Endodermal cell (in vitro differentiated cells): ENCODE results near the gene AP4B1. TPM values are rescaled to one million over a fixed set of nuclear protein-coding genes. Genes with fewer than 3 reads are reported as not detected.

Experiments
- DNase-seq: peaks from one replicate; pipeline ENCODE4 v3.0.0-alpha.2; 2017
- H3K27ac ChIP-seq: 2 replicates; pipeline ENCODE4 v1.5.1; 2013; ENCODE audit warnings: mild to moderate bottlenecking, low read depth, low read length, moderate library complexity
- H3K27me3 ChIP-seq: 2 replicates; pipeline ENCODE4 v1.6.1; 2013; ENCODE audit warnings: mild to moderate bottlenecking, low read length, moderate library complexity; ENCODE audit not compliant: insufficient read depth, control insufficient read depth, poor library complexity, severe bottlenecking
- H3K36me3 ChIP-seq: 2 replicates; pipeline ENCODE4 v1.7.0; 2013; ENCODE audit warnings: mild to moderate bottlenecking, low read length, moderate library complexity; ENCODE audit not compliant: control insufficient read depth, insufficient read depth
- H3K4me1 ChIP-seq: one replicate; pipeline ENCODE4 v1.7.0; 2013; ENCODE audit warnings: low read length; ENCODE audit not compliant: control insufficient read depth, insufficient read depth
- H3K4me3 ChIP-seq: 2 replicates; pipeline ENCODE4 v1.5.1; 2013; ENCODE audit warnings: mild to moderate bottlenecking, low read length, moderate library complexity
- H3K9ac ChIP-seq: 2 replicates; pipeline ENCODE4 v1.6.1; 2013; ENCODE audit warnings: mild to moderate bottlenecking, low read length, moderate library complexity; ENCODE audit not compliant: poor library complexity, severe bottlenecking; ENCODE audit errors: extremely low read depth
- H3K9me3 ChIP-seq: 2 replicates; pipeline ENCODE4 v1.6.1; 2013; ENCODE audit warnings: mild to moderate bottlenecking, low read length, moderate library complexity; ENCODE audit not compliant: control insufficient read depth
- H3K27ac Mint-ChIP-seq: 2 replicates; pipeline ENCODE4 v1.8.0; 2020; ENCODE audit warnings: mixed read lengths
- H3K27me3 Mint-ChIP-seq: 2 replicates; pipeline ENCODE4 v1.8.0; 2021; ENCODE audit warnings: mild to moderate bottlenecking, mixed read lengths; ENCODE audit not compliant: insufficient read depth
- H3K36me3 Mint-ChIP-seq: 2 replicates; pipeline ENCODE4 v1.8.0; 2020; ENCODE audit warnings: low read depth, mixed read lengths
- H3K4me1 Mint-ChIP-seq: 2 replicates; pipeline ENCODE4 v1.8.0; 2020; ENCODE audit warnings: mixed read lengths
- H3K4me3 Mint-ChIP-seq: 2 replicates; pipeline ENCODE4 v1.8.0; 2020; ENCODE audit warnings: mild to moderate bottlenecking, moderate library complexity, mixed read lengths
- H3K9me3 Mint-ChIP-seq: 2 replicates; pipeline ENCODE4 v1.8.0; 2020; ENCODE audit warnings: mild to moderate bottlenecking, mixed read lengths
- CTCF ChIP-seq: fragments of 200-600 bp; sonication (generic); conservative IDR thresholded peaks from 2 replicates; pipeline ENCODE4 v1.5.0; 2021; ENCODE audit warnings: antibody characterized with exemption, mild to moderate bottlenecking
- WGBS, 2 experiments: methylation state at CpG; one replicate each; pipeline versions ENCODE4 v1.1.5 to v1.1.7; 2013; ENCODE audit warnings: missing lambda C conversion rate in 2 of 2, mixed read lengths in 1 of 2; ENCODE audit not compliant: insufficient coverage in 1 of 2, insufficient read length in 1 of 2; 5-methylcytosine and 5-hydroxymethylcytosine counted together
- total RNA-seq, 2 donors: library from RNA; stranded (reverse); fragmentation: NEBNext Ultra II Directional in 1 of 2; extraction: Animal tissue kit (Norgen Biotek cat#: 25700) in 1 of 2; gene quantifications; 2 replicates in 1 of 2; 3 replicates in 1 of 2; pipeline ENCODE4 v1.2.1, GENCODE V29; 2021

Gene AP4B1
- total RNA-seq, 2 donors from 2014 or later: 9.6 to 14.7 TPM

GRCh38 chr1:113891631-113892220 lies 12.9 kb downstream of the AP4B1 start:
- no peak overlapping the region for H3K27ac Mint-ChIP-seq
- Histone ChIP-seq H3K4me1 (no peaks in the 10 kb centered on the region), H3K9me3 (no peaks in the 10 kb centered on the region), H3K27ac (no peak overlapping the region), H3K4me3 (no peak overlapping the region), H3K27me3 (no peaks in the 10 kb centered on the region), H3K9ac (no peak overlapping the region), H3K36me3 (no peaks in the 10 kb centered on the region)
- no peak for DNase-seq
- 86 to 88% methylated on average over 7 to 11 of the region's 11 CpGs for WGBS, 2 experiments
- peaks cover 4% of the 10 kb centered on the region for H3K4me1 Mint-ChIP-seq
- H3K27me3 Mint-ChIP-seq: no peaks in the 10 kb centered on the region
- TF ChIP-seq CTCF: no peak
- no peak overlapping the region for H3K4me3 Mint-ChIP-seq
- H3K36me3 Mint-ChIP-seq: peaks cover 7% of the 10 kb centered on the region
- H3K9me3 Mint-ChIP-seq: no peaks in the 10 kb centered on the region

GRCh38 chr1:113890816-113891215 lies 13.8 kb downstream of the AP4B1 start:
- Histone ChIP-seq H3K27me3 (no peaks in the 10 kb centered on the region), H3K9me3 (no peaks in the 10 kb centered on the region), H3K4me3 (no peak overlapping the region), H3K4me1 (no peaks in the 10 kb centered on the region), H3K36me3 (no peaks in the 10 kb centered on the region), H3K27ac (no peak overlapping the region), H3K9ac (no peak overlapping the region)
- Mint-ChIP-seq H3K27ac (no peak overlapping the region), H3K27me3 (no peaks in the 10 kb centered on the region), H3K4me1 (peaks cover 4% of the 10 kb centered on the region), H3K9me3 (no peaks in the 10 kb centered on the region), H3K36me3 (peaks cover 2% of the 10 kb centered on the region), H3K4me3 (no peak overlapping the region)
- TF ChIP-seq CTCF: no peak
- no peak for DNase-seq
- WGBS, 2 experiments: 56% methylated on average over 1 of the region's 2 CpGs; no CpG with 5 or more reads in 1 of the 2 experiments

GRCh38 chr1:113887402-113888175 lies 17.0 kb downstream of the AP4B1 start, which contains the start of gene BCL2L15:
BCL2L15 (minus strand) TSS chr1:113887581; CDS start chr1:113887375, 206 bp downstream.
- no peak within 1 kb of the TSS for H3K4me3 ChIP-seq
- DNase-seq: no peak
- WGBS, 2 experiments: 87 to 92% methylated on average over 3 to 5 of the region's 6 CpGs
- H3K27me3 ChIP-seq: no peaks in the 10 kb centered on the region
- no peaks in the 10 kb centered on the region for H3K36me3 ChIP-seq
- no peaks in the 10 kb centered on the region for H3K9me3 Mint-ChIP-seq
- H3K4me3 Mint-ChIP-seq: no peak within 1 kb of the TSS
- no peak within 1 kb of the TSS for H3K9ac ChIP-seq
- H3K27me3 Mint-ChIP-seq: no peaks in the 10 kb centered on the region
- TF ChIP-seq CTCF: no peak
- no peak within 1 kb of the TSS for H3K27ac Mint-ChIP-seq
- H3K9me3 ChIP-seq: no peaks in the 10 kb centered on the region
- H3K27ac ChIP-seq: no peak within 1 kb of the TSS
- H3K4me1 ChIP-seq: no peaks in the 10 kb centered on the region
- peaks cover 4% of the 10 kb centered on the region for H3K4me1 Mint-ChIP-seq
- H3K36me3 Mint-ChIP-seq: no peaks in the 10 kb centered on the region
